ENCODE results near the gene FRRS1. TPM values are rescaled to one million over a fixed set of nuclear protein-coding genes. Genes with fewer than 3 reads are reported as not detected.

The FRRS1 gene
- total and polyA plus RNA-seq, 10 of the 15 experiments (the other 5 are each of a cell fraction or from before 2014, with no cell fraction given): 0.13 to 18.9 (median 8.0) TPM

GRCh38 chr1:99814373-99814900 is 48.0 kb upstream of the FRRS1 start:
- Histone ChIP-seq H3K4me3 (no peak overlapping the region), H3K27ac (ENCODE audit: control insufficient read depth, insufficient read depth) (no peak overlapping the region), H3K4me1 (ENCODE audit: control insufficient read depth, insufficient read depth, low read length) (no peaks in the 10 kb centered on the region), H3K27me3 (replicated peaks in 1 of 2; ENCODE audit: control insufficient read depth in 2 of 2, insufficient read depth in 2 of 2, low read length in 1 of 2) (no peaks in the 10 kb centered on the region), H3K79me2 (ENCODE audit: control insufficient read depth, insufficient read depth, low read length) (no peaks in the 10 kb centered on the region), H3K4me2 (ENCODE audit: control insufficient read depth, insufficient read depth) (no peak overlapping the region), H3K36me3 (ENCODE audit: control insufficient read depth in 2 of 2, insufficient read depth in 2 of 2, low read length in 1 of 2) (no peaks in the 10 kb centered on the region), H3K9ac (ENCODE audit: control insufficient read depth, insufficient read depth, low read length) (no peak overlapping the region), H4K20me1 (ENCODE audit: control insufficient read depth, insufficient read depth) (no peaks in the 10 kb centered on the region), H2AFZ (ENCODE audit: control insufficient read depth, low read depth, low read length) (no peak overlapping the region), H3K9me3 (replicated peaks; ENCODE audit: control insufficient read depth, insufficient read depth, low read length) (no peaks in the 10 kb centered on the region)
- ChIA-PET POLR2A (no interaction called here), SMC1A (ENCODE audit: uncharacterized antibody, unreplicated experiment) (no interaction called here), CTCF (interaction anchor here (0.5 to 1.7 kb wide), 2 partner anchors 219 to 645 kb away, joined by 3 to 10 read pairs; no protein-coding TSS in a partner anchor), RAD21 (ENCODE audit: unreplicated experiment) (no interaction called here)
- no TSS peak for BruUV-seq (replicated peaks)
- in situ Hi-C loops (cut with MboI) (loop anchor here (5.0 kb wide), 2 partner anchors 643 to 1053 kb away; no protein-coding TSS in a partner anchor), intact Hi-C loops (cut with micrococcal nuclease; ENCODE audit: unreplicated experiment) (loop anchor here (5.0 kb wide), 1 partner anchor 48 kb away; no protein-coding TSS in a partner anchor)
- TF ChIP-seq EED (IDR thresholded peaks at IDR 0.05; ENCODE audit: low read depth) (no peak), ZZZ3 (IDR thresholded peaks at IDR 0.05; ENCODE audit: control insufficient read depth, insufficient read length, low read depth) (no peak), ZNF622 (IDR thresholded peaks at IDR 0.05) (no peak), HCFC1 (IDR thresholded peaks at IDR 0.05; ENCODE audit: low read length) (no peak), KLF5 (IDR thresholded peaks at IDR 0.05; ENCODE audit: partially characterized antibody) (no peak), YY1 (IDR thresholded peaks at IDR 0.05; ENCODE audit: low read depth, low read length) (no peak), CHD4 (IDR thresholded peaks at IDR 0.05) (no peak), IKZF1 (conservative IDR thresholded peaks at IDR 0.05) (no peak), DPF2 (IDR thresholded peaks at IDR 0.05) (no peak), CBX5 (IDR thresholded peaks at IDR 0.05; ENCODE audit: low read depth) (no peak)
- FAIRE-seq (no peak), DNase-seq (ENCODE audit: low read depth, low spot score) (no peak), ATAC-seq (no peak)
- WGBS (ENCODE audit: insufficient coverage, insufficient replicate concordance, low lambda C conversion rate, missing lambda C conversion rate): 86% methylated on average over 3 of the region's 3 CpGs
